Dermis blood vessel endothelial cell (primary cell): ENCODE results near the gene WWC2. TPM values are rescaled to one million over a fixed set of nuclear protein-coding genes. Genes with fewer than 3 reads are reported as not detected.
"Not testable (repeated sequence)": the region's sequence is repeated elsewhere in the genome, so short reads cannot be mapped to it uniquely, and the experiment has no call there.

Experiments used
- DNase-seq: peaks from one replicate; pipeline ENCODE4 v3.0.0; 2010
- total RNA-seq: library from RNA; depleted of rRNA; stranded (reverse); fragments of >200 nt; gene quantifications from 2 replicates; pipeline ENCODE4 v1.2.3, GENCODE V29; 2014

WWC2 gene
- total RNA-seq, 1 donor from 2014 or later = 31.3 TPM

GRCh38 chr4:183303301-183303700 is 204.2 kb downstream of the WWC2 start:
- DNase-seq = no peak

DNA sequence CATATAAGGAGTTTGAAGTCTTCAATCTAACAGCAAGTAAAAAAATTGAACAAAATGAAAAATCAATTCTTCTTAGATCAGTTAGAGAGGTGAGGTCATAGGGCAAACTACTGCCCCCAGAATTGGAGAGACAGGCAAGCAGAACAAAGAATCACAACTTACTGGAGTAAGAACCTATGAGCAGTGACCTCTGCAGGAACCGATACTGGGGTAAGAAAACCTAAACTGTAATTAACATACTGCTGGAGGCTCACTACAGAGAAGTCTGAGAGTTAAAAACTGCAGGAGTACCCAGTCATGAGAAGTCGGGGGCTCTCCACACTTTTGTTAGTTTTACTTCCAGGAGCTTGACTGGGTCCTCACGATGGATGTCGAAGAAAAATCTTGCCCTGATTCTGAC is 205.0 kb downstream of the WWC2 start:
- DNase-seq = no peak

DNA sequence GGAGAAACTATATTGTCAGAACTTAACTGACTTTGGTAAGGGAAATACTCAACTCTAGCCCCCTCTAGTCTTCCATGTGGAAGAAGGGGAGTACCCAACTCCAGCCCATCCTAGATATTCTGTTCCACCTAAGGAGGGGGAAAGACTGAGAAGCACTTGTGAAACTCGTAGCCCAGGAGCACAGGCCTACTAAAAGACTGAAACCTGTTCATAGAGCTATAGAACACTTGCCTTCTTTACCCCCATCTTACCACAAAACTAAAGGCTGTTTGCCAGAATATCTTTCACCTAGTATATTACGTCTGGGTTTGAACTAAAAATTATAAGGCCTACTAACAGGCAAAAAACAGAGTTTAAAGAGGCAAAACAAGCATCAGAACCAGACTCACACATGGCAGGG is 205.5 kb downstream of the WWC2 start:
- no peak for DNase-seq

DNA sequence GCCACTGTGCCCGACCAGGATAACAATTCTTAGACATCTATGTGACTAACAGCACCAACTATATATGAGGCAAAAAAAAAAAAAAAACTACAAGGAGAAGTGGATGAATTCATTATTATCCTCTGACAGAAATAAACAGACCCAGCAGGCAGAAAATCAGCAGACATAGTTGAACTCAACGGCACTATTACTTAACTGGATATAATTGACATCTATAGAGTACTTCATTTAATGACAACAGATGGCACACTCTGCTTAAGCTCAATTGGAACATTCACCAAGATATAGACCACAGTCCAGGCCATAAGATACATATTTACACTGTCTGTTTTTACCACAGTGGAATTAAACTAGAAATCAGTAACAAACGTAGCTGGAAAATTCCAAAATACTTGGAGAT is 207.8 kb downstream of the WWC2 start:
- no peak for DNase-seq

DNA sequence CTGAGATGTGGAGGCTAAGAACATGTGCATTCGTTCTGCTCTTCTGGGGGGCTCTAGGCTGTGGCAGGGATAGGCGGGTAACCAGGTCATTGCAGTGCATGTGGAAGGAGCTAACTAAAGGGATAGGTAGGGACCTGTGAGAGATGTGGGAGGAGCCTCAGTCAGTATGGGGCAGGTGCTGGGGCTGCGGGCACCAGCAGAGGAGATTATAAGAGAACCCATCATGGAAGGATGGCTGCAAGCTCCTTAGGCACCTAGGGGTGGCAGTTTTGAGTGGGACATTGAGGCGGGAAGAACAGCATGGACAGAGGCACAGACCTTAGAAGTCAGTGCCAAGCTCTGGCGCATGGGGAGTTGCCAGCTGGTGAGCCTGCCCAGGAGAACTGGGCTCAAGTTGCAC is 213.8 kb downstream of the WWC2 start:
- no peak for DNase-seq

DNA sequence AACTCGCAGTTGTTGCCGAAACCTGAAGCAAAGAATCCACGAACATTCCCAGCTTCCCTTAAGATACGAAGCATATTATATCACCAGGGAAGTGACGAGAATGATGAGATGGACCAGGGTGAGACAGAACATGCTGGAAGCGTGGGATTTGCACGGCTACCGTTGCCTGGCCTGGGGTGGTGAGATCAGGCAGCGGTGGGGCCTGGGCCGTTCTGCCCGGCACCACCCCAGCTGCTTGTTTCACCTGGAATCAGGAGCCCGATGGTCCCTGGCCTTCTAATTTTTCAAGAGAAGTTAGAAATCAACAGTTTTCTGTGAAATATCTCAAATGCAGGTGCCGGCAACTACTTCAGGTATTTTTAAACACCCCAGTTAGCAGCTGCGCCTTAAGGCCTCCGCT is 215.3 kb downstream of the WWC2 start:
- no peak for DNase-seq

DNA sequence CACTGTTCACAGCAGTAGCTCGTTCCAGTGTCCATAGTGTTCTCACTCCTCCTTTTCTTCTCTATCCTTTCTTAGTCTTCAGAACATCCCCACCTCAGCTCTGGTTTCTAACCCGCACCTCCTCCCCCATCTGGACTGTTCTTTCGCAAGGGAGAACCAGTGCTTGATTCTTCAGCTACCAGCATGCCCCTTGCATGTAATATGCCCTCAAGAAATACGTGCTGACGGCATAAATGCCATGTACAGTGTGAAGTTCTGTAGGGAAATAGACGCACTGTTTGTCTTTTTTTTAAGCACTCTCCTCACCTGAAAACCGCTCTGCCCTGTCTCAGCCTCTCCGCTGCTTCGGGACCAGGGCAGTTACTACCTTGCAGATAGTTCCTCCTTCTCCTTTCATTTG is 215.7 kb downstream of the WWC2 start:
- DNase-seq = no peak

GRCh38 chr4:183318656-183319055 is 219.6 kb downstream of the WWC2 start:
- no peak for DNase-seq

GRCh38 chr4:183320211-183321059 is 221.4 kb downstream of the WWC2 start, which contains the start of gene CLDN22:
TSS of gene CLDN22 (minus strand) at chr4:183320276. CDS start at chr4:183320218, 58 bp downstream.
- no peak for DNase-seq

DNA sequence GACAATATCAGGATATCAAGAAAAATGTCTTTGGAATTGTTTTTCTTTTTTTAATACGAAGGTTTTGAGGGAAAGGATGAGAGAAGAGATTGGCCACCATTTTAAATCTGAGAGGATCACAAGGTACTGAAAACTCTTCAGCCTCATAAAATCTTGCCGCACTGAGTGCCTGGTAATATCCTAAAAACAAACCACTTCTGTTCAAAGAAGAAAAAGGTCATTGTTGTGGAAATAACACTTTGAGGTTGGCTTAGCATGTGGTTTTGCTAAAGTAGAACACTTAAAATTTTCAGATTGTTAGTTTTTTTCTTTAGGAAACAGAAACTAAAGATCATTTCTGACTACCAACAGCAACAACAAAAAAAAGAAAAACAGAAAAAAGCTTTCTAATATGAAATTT is 222.0 kb downstream of the WWC2 start:
- DNase-seq = no peak

GRCh38 chr4:183321516-183321915 is 222.5 kb downstream of the WWC2 start:
- DNase-seq = no peak

- no peak for DNase-seq
Observed at GRCh38 chr4:183322326-183322725, 223.3 kb downstream of the WWC2 start, which contains the start of gene CLDN24. TSS of gene CLDN24 (minus strand) at chr4:183322426. CDS start at chr4:183322426, 0 bp downstream.

DNA sequence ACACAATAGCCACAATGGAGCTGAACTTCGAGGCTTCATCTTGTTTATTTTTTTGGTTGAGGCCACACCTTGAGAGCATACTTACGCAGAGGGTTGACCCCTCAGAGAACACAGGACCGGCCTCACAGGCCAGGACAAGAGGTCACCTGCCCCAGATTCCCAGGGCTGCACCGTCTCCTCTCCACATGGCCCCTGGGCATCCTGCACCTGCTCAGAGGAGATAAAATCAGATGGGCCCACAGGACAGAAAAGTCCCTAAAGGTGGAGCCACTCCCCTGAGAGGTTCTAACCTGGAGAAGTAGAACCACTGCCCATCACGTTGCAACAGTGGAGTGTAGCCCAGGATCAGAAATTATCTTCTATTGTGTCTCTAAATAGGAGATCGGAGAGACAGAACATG is 224.2 kb downstream of the WWC2 start:
- DNase-seq = no peak

DNA sequence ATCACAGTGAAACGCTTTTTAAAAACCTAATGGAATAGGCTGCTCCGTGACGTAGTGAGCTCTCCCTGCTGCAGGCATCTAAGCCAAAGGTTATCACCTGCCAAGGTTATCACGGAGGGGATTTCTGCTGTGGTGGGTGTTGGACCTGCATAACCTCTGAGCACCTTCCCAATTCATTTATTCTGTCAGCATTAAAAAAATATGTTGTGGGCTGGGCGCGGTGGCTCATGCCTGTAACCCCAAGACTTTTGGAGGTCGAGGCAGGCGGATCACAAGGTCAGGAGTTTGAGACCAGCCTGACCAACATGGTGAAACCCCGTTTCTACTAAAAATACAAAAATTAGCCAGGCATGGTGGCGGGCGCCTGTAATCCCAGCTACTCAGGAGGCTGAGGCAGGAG is 225.0 kb downstream of the WWC2 start:
- not testable (repeated sequence) for DNase-seq

DNA sequence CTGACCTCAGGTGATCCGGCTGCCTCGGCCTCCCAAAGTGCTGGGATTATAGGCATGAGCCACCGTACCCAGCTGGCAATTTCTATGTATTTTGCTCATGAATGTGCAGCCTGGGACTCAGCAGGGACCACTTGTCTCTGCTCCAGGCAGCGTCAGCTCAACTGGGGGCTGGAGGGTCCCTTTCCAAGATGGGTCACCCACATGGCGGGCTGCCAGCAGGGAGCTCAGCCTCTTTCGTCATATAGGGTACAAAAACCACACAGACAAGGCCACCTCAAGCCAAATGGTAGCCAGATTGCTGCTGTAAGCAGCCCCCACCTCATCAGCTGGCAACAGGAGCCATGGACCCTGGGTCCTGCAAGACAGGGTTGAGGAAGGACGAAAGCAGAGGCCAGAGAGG is 225.6 kb downstream of the WWC2 start:
- DNase-seq = no peak

DNA sequence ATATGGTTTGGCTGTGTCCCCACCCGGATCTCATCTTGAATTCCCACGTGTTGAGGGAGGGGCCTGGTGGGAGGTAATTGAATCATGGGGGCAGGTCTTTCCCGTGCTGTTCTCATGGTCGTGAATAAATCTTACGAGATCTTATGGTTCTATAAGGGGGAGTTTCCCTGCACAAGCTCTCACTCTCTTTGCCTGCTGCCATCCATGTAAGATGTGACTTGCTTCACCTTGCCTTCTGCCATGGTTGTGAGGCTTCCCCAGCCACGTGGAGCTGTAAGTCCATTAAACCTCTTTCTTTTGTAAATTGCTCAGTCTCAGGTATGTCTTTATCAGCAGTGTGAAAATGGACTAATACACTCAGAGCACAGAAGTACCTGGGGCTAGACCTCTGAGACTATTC is 227.3 kb downstream of the WWC2 start:
- not testable (repeated sequence) for DNase-seq

DNA sequence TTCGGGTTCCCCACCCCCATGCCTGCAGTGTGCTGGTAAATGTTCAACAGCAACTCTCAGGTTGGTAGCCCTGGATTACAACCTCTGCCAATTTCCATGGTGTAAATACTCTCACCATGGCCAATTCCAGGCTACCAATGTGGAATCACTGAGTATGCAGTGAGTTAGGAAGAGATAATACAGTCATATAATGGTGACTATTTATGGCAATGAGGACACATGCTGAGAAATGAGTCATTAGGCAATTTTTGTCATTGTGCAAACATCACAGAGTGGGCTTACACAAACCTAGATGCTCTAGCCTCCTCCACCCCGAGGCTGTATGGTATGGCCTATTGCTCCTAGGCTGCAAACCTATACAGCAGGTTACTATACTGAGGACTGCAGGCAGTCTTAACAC is 227.8 kb downstream of the WWC2 start:
- DNase-seq = no peak

- no peak for DNase-seq
Observed at GRCh38 chr4:183327827-183328226, 228.8 kb downstream of the WWC2 start.

DNA sequence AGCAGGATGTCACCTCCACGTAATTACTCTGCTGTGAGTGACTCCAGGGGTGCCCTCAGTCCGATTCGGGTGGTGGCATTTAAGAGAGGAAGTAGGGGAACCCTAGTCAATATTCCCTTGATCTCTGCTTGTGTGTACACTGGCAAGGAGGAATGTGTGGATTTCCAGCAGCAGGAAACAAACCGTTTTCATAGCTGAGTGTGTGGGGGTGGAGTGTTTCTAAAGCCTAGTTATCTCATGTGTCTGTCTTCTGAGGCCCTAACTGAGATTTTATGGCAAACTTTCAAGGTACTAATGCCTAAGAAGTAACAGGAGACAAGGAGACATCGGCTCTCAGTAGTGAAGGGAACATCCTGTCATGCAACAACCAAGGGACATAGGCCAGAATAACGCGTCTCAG is 229.8 kb downstream of the WWC2 start:
- peak; percentile 21 for DNase-seq

GRCh38 chr4:183329244-183329643 is 230.2 kb downstream of the WWC2 start:
- no peak for DNase-seq

- DNase-seq = no peak
Observed at GRCh38 chr4:183329954-183330742, 231.1 kb downstream of the WWC2 start.

- no peak for DNase-seq
Observed at GRCh38 chr4:183330841-183331240, 231.8 kb downstream of the WWC2 start.

GRCh38 chr4:183332447-183332846 is 233.4 kb downstream of the WWC2 start:
- DNase-seq = no peak

- no peak for DNase-seq
Observed at GRCh38 chr4:183333202-183333601, 234.1 kb downstream of the WWC2 start.
